Endothelial cell of umbilical vein (primary cell): ENCODE measurements around the gene ZDHHC18. TPM values are rescaled to one million over a fixed set of nuclear protein-coding genes. Genes with fewer than 3 reads are reported as not detected.

Source experiments
- BruUV-seq: library from RNA; stranded (reverse); fragments of 400-500 nt; replicated peaks from 2 replicates; lab custom pipeline; 2021; lab: Mats Ljungman, UMichigan
- CTCF ChIA-PET: fragments of 300-600, 350-600 bp; sonication (Branson Sonifier 250); formaldehyde crosslinking; loops from one replicate; lab custom pipeline; 2021; ENCODE audit warnings: antibody characterized with exemption, inconsistent platforms; lab: Charles Lee
- POLR2A ChIA-PET: fragments of 300-600, 350-600 bp; sonication (Branson Sonifier 250); formaldehyde crosslinking; loops from one replicate; lab custom pipeline; 2021; ENCODE audit warnings: antibody characterized with exemption, inconsistent platforms; lab: Charles Lee
- DNase-seq: peaks from one replicate; pipeline ENCODE4 v3.0.0-alpha.2; 2011; ENCODE audit warnings: low read depth, low spot score
- FAIRE-seq: peaks from 2 replicates; lab custom pipeline; 2011; peaks lifted over from hg19 to GRCh38; lab: Jason Lieb, UNC
- H2AFZ ChIP-seq: 2 replicates; pipeline ENCODE4 v1.6.0; 2012; ENCODE audit warnings: low read depth, low read length, control low read depth, inconsistent platforms
- H3K27ac ChIP-seq: 2 replicates; pipeline ENCODE4 v1.5.1; 2011; ENCODE audit warnings: low read depth, mild to moderate bottlenecking, control low read depth, low read length, moderate library complexity; ENCODE audit not compliant: insufficient read depth
- H3K27me3 ChIP-seq, 2 experiments: 2 replicates each; pipeline versions ENCODE4 v1.6.0 to v1.6.1; 2011; ENCODE audit warnings: low read length in 2 of 2, mixed read lengths in 1 of 2; ENCODE audit not compliant: control insufficient read depth in 2 of 2, insufficient read depth in 2 of 2
- H3K36me3 ChIP-seq, 2 experiments: 2 replicates in 1 of 2; 3 replicates in 1 of 2; pipeline ENCODE4 v1.5.1; 2011; ENCODE audit warnings: low read length in 2 of 2, mild to moderate bottlenecking in 1 of 2, moderate library complexity in 1 of 2; ENCODE audit not compliant: control insufficient read depth in 2 of 2, insufficient read depth in 2 of 2; ENCODE audit errors: extremely low read depth in 1 of 2
- H3K4me1 ChIP-seq: 3 replicates; pipeline ENCODE4 v1.5.1; 2011; ENCODE audit warnings: mild to moderate bottlenecking, low read length; ENCODE audit not compliant: control insufficient read depth, insufficient read depth; ENCODE audit errors: extremely low read depth
- H3K4me2 ChIP-seq: 2 replicates; pipeline ENCODE4 v1.6.1; 2011; ENCODE audit warnings: low read length, control low read depth, mixed read lengths; ENCODE audit not compliant: insufficient read depth
- H3K4me3 ChIP-seq, 3 experiments: fragments of 200-600 bp in 1 of 3; sonication (generic), shearing (Covaris generic) in 1 of 3; replicated peaks in 1 of 3; 2 replicates each; pipeline ENCODE4 v1.5.1; 2011 to 2016; ENCODE audit warnings: control low read depth in 3 of 3, low read length in 3 of 3, mild to moderate bottlenecking in 2 of 3, inconsistent platforms in 1 of 3, low read depth in 1 of 3, moderate library complexity in 1 of 3; ENCODE audit not compliant: insufficient read depth in 1 of 3
- H3K79me2 ChIP-seq: 2 replicates; pipeline ENCODE4 v1.6.0; 2012; ENCODE audit warnings: low read length, inconsistent platforms; ENCODE audit not compliant: control insufficient read depth, insufficient read depth
- H3K9ac ChIP-seq: replicated peaks from 2 replicates; pipeline ENCODE3; 2011; ENCODE audit warnings: low read length, control low read depth; ENCODE audit not compliant: insufficient read depth; ENCODE audit errors: extremely low read depth
- H3K9me1 ChIP-seq: replicated peaks from 3 replicates; pipeline ENCODE4 v1.6.0; 2011; ENCODE audit warnings: mild to moderate bottlenecking, low read length; ENCODE audit not compliant: control insufficient read depth, insufficient read depth; ENCODE audit errors: extremely low read depth
- H3K9me3 ChIP-seq: replicated peaks from 2 replicates; pipeline ENCODE4 v1.5.1; 2012; ENCODE audit warnings: low read length, inconsistent platforms; ENCODE audit not compliant: control insufficient read depth, insufficient read depth
- H4K20me1 ChIP-seq: replicated peaks from 2 replicates; pipeline ENCODE3; 2011; ENCODE audit warnings: mild to moderate bottlenecking, low read length; ENCODE audit not compliant: control insufficient read depth, insufficient read depth; ENCODE audit errors: extremely low read depth
- CTCF ChIP-seq, 2 donors: IDR thresholded peaks; 1 replicate in 1 of 2; 2 replicates in 1 of 2; pipeline ENCODE4 v1.5.1; 2011; ENCODE audit warnings: low read length in 2 of 2, mild to moderate bottlenecking in 2 of 2, moderate library complexity in 2 of 2, control low read depth in 1 of 2, inconsistent platforms in 1 of 2, low read depth in 1 of 2; ENCODE audit not compliant: insufficient read depth in 1 of 2; ENCODE audit errors: extremely low read depth in 1 of 2
- EZH2 ChIP-seq: IDR thresholded peaks from 2 replicates; pipeline ENCODE4 v1.6.1; 2012; ENCODE audit warnings: borderline replicate concordance, low read depth, mild to moderate bottlenecking, moderate library complexity, low read length, inconsistent platforms; ENCODE audit not compliant: severe bottlenecking
- FOS ChIP-seq: IDR thresholded peaks from 2 replicates; pipeline ENCODE4 v1.6.1; 2011; ENCODE audit warnings: mild to moderate bottlenecking, low read length, moderate library complexity, borderline replicate concordance; ENCODE audit not compliant: insufficient read depth
- GATA2 ChIP-seq: IDR thresholded peaks from 2 replicates; pipeline ENCODE4 v1.7.0; 2011; ENCODE audit warnings: low read depth, mild to moderate bottlenecking, moderate library complexity, mixed read lengths, low read length; ENCODE audit not compliant: insufficient read length, insufficient read depth
- JUN ChIP-seq: IDR thresholded peaks from 2 replicates; pipeline ENCODE4 v1.6.1; 2011; ENCODE audit warnings: borderline replicate concordance, low read depth; ENCODE audit not compliant: insufficient read length, insufficient read depth
- MAX ChIP-seq: IDR thresholded peaks from 2 replicates; pipeline ENCODE4 v1.6.1; 2011; ENCODE audit not compliant: insufficient read depth, insufficient read length
- MYC ChIP-seq: IDR thresholded peaks from one replicate; pipeline ENCODE4 v1.6.1; 2011; ENCODE audit warnings: mild to moderate bottlenecking, low read depth, low read length
- POLR2A ChIP-seq: IDR thresholded peaks from 2 replicates; pipeline ENCODE4 v1.6.1; 2012; ENCODE audit warnings: low read depth, mild to moderate bottlenecking, control low read depth, low read length
- POLR2AphosphoS5 ChIP-seq: IDR thresholded peaks from 2 replicates; pipeline ENCODE4 v1.6.1; 2012; ENCODE audit warnings: low read depth, mild to moderate bottlenecking, control low read depth, low read length, moderate library complexity; ENCODE audit not compliant: insufficient read depth
- dilution Hi-C: fragments of 300-500 bp; cut with MboI; formaldehyde crosslinking; loops from one replicate; pipeline ENCODE4 v1.15.0; 2019; ENCODE audit warnings: low sequenced_read_pairs; ENCODE audit not compliant: extremely low pct_ligation_motif_present
- intact Hi-C: fragments of 100-400 bp; cut with micrococcal nuclease; formaldehyde crosslinking; loops from one replicate; pipeline ENCODE4 v1.10.0; 2022
- polyA plus RNA-seq, 4 experiments: library from polyadenylated mRNA; depleted of rRNA in 3 of 4; stranded (reverse) in 3 of 4; unstranded in 1 of 4; fragments of >200 nt; gene quantifications; 2 replicates each; pipeline versions ENCODE4 v1.2.1 to v1.2.3, GENCODE V29; 2011 to 2012; ENCODE audit warnings: missing spikeins in 1 of 4
- total RNA-seq: library from RNA; stranded (reverse); gene quantifications from 2 replicates; pipeline ENCODE4 v1.2.3, GENCODE V29; 2021

ZDHHC18 gene
- total and polyA plus RNA-seq, 2 donors (not counting 3 experiments of a cell fraction or from before 2014, with no cell fraction given): 25.2 to 48.2 TPM

- Histone ChIP-seq H3K9ac (no peak overlapping the region), H3K36me3 (peaks cover 6 to 16% of the 10 kb centered on the region in 2 experiments), H3K27me3 (no peaks in the 10 kb centered on the region), H3K79me2 (no peaks in the 10 kb centered on the region), H3K27ac (no peak overlapping the region), H3K4me3 (no peak overlapping the region), H3K4me1 (no peaks in the 10 kb centered on the region), H2AFZ (no peak overlapping the region), H3K9me3 (no peaks in the 10 kb centered on the region), H3K9me1 (no peaks in the 10 kb centered on the region), H4K20me1 (no peaks in the 10 kb centered on the region), H3K4me2 (no peak overlapping the region)
- BruUV-seq: no TSS peak
- ChIA-PET CTCF (interaction anchor here (0.6 kb wide), 1 partner anchor 65 kb away, joined by 3 read pairs; no protein-coding TSS in a partner anchor), POLR2A (no interaction called here)
- dilution Hi-C loops: no loop called here
- intact Hi-C loops: no loop called here
- DNase-seq: no peak
- no peak for TF ChIP-seq POLR2A
- no peak for TF ChIP-seq EZH2
- TF ChIP-seq FOS: no peak
- TF ChIP-seq CTCF (IDR thresholded peaks at IDR 0.05; ENCODE audit: extremely low read depth in 1 of 2, insufficient read depth in 1 of 2, low read depth in 1 of 2, low read length in 2 of 2): no peak
- TF ChIP-seq MAX: no peak
- TF ChIP-seq POLR2AphosphoS5: no peak
- TF ChIP-seq GATA2: no peak
- no peak for TF ChIP-seq JUN
- no peak for TF ChIP-seq MYC
- FAIRE-seq: no peak
Measured at GRCh38 chr1:26874896-26875295, 48.4 kb downstream of the ZDHHC18 start.
